HG02588 (cell line): Measurements from ENCODE around the gene PSMG1.
"Not testable (repeated sequence)": the region's sequence is repeated elsewhere in the genome, so short reads cannot be mapped to it uniquely, and the experiment has no call there.

ENCODE experiments used
- ATAC-seq: cut with Tn5 transposase; IDR thresholded peaks from one replicate; pipeline ENCODE4 v1.9.1; 2021; ENCODE audit warnings: mild to moderate bottlenecking, moderate library complexity; ENCODE audit not compliant: unreplicated experiment

PSMG1 gene

GRCh38 chr21:39183272-39184049 is at the start of gene PSMG1:
TSS of gene PSMG1 (minus strand) at chr21:39183451. CDS start at chr21:39183385, 66 bp downstream.
- peak; percentile 87 for ATAC-seq

GRCh38 chr21:39232861-39233291 is 49.6 kb upstream of the PSMG1 start:
- ATAC-seq, result no peak

GRCh38 chr21:39224930-39225329 is 41.7 kb upstream of the PSMG1 start:
- no peak for ATAC-seq

- ATAC-seq, result no peak
Measured at GRCh38 chr21:39221997-39222486, 38.8 kb upstream of the PSMG1 start.

GRCh38 chr21:39221282-39221996 is 38.2 kb upstream of the PSMG1 start:
- no peak for ATAC-seq

GRCh38 chr21:39220875-39221274 is 37.6 kb upstream of the PSMG1 start:
- not testable (repeated sequence) for ATAC-seq

- ATAC-seq, result no peak
Measured at GRCh38 chr21:39220150-39220549, 36.9 kb upstream of the PSMG1 start.

GRCh38 chr21:39218082-39218409 is 34.8 kb upstream of the PSMG1 start:
- ATAC-seq, result no peak

- ATAC-seq, result no peak
Measured at GRCh38 chr21:39217356-39218081, 34.3 kb upstream of the PSMG1 start.

- ATAC-seq, result no peak
Measured at GRCh38 chr21:39216290-39216689, 33.0 kb upstream of the PSMG1 start.

GRCh38 chr21:39215078-39215477 is 31.8 kb upstream of the PSMG1 start:
- ATAC-seq, result no peak

- no peak for ATAC-seq
Measured at GRCh38 chr21:39209334-39209688, 26.1 kb upstream of the PSMG1 start.

GRCh38 chr21:39208624-39209333 is 25.5 kb upstream of the PSMG1 start:
- ATAC-seq, result no peak

GRCh38 chr21:39204134-39204533 is 20.9 kb upstream of the PSMG1 start:
- ATAC-seq, result no peak

- ATAC-seq, result no peak
Measured at GRCh38 chr21:39198800-39199199, 15.5 kb upstream of the PSMG1 start.

- ATAC-seq, result no peak
Measured at GRCh38 chr21:39197448-39198233, 14.4 kb upstream of the PSMG1 start.

- no peak for ATAC-seq
Measured at GRCh38 chr21:39196838-39197237, 13.6 kb upstream of the PSMG1 start.

GRCh38 chr21:39196310-39196709 is 13.1 kb upstream of the PSMG1 start:
- no peak for ATAC-seq

- no peak for ATAC-seq
Measured at GRCh38 chr21:39193380-39193779, 10.1 kb upstream of the PSMG1 start.
